Activated CD8-positive, alpha-beta memory T cell treated with anti-CD3 and anti-CD28 coated beads, Interleukin-2, amount 50 U/mL, for 24 hours (primary cell): Measurements from ENCODE around the gene PHLDB1.

Experiments used
- DNase-seq: peaks from one replicate; pipeline ENCODE4 v3.0.0-alpha.2; 2020; ENCODE audit errors: extremely low read depth

The PHLDB1 gene

GRCh38 chr11:118622376-118623268, 15.2 kb downstream of the PHLDB1 start:
- no peak for DNase-seq

GRCh38 chr11:118623269-118623655, 15.8 kb downstream of the PHLDB1 start:
- DNase-seq = no peak

- DNase-seq = no peak
These were observed 17.7 kb downstream of the PHLDB1 start for GRCh38 chr11:118625036-118625690.

- DNase-seq = no peak
These were observed 18.6 kb downstream of the PHLDB1 start for GRCh38 chr11:118625976-118626375.

GRCh38 chr11:118627566-118627965, 20.2 kb downstream of the PHLDB1 start:
- DNase-seq = no peak

DNA sequence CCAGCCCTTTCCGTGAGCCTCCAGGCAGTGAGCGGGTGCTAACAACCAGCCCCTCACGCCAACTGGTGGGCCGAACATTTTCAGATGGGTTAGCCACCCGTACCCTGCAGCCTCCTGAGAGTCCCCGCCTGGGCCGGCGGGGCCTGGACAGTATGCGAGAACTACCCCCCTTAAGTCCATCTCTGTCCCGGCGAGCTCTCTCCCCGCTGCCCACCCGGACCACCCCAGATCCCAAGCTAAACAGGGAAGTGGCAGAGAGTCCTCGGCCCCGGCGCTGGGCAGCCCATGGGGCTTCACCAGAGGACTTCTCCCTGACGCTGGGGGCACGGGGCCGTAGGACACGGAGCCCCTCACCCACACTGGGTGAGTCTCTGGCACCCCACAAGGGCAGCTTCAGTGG, 20.6 kb downstream of the PHLDB1 start:
- no peak for DNase-seq

- DNase-seq = no peak
These were observed 21.0 kb downstream of the PHLDB1 start for GRCh38 chr11:118628432-118628831.

DNA sequence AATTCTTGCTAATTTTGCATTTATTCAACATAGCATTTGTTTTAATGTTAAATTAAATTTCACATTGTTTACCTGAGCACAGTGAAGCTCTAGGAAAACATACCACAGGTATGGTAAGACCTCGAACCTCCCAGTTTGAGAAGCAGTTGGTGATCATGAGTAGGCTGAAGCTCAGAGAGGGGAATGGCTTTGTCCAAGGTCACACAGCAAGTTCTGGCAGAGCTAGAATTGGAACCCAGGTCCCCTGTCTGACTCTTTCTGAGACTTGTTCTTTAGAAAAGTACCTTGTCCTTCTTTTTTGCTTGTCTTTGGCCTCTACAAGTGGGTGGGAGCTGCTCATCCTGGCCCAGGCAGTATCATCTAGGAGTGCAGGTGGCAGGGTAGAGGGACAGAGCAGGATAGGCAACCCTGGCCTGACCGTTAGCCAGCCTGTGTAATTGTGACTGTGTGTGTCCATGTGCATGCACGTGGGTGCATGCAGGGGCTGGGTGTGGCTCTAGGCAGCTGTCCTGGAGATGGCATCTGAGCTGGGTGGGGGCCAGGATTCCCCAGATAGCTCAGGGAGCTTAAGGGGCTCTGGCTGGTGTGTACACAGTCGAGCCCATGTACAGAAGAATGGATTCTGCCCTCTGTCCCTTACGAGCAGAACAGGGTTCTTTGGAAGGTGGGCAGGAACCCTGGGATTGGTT, 21.6 kb downstream of the PHLDB1 start:
- no peak for DNase-seq

DNA sequence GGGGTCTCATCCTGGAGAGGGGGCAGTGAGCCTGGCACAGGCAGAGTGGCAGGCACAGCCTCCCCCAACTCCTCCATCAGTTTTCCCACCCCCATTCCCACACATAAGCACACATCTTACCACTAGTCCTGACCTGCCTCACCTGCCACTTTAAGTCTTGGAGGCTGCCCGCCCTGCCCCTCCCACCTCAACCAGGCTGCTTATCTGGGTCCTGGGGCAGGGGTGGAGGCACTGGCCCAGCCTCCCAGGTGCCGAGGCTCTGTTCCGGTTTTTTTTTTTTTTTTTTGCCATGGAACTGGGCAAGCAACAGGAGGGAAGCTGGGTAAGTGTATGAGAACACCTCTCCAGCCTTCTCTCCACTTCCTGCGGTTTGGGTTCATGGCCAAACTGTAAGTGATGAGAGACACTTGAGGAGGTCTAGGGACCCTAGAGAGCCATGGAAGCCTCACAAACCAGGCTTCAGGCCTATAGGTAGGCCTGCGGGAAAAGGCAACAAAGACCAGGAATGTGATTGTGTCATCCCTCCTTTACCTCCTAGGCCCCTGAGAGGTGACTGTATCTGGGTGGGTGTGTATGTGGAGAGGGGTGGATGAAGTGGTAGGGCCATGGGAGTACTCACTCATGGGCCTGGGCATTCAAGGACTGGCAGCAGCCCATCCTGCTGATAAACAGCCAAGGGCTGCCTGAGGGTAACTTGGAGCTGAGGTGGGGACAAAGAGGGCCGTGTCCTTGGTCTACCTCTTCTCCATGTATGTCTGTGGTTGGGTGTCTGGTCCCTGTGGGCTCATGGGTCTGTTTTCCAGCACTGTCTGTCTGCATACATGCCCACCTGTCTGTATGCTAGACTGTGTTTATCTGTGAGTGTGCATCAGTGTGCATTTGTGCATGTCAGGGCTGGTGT, 22.6 kb downstream of the PHLDB1 start:
- no peak for DNase-seq

DNA sequence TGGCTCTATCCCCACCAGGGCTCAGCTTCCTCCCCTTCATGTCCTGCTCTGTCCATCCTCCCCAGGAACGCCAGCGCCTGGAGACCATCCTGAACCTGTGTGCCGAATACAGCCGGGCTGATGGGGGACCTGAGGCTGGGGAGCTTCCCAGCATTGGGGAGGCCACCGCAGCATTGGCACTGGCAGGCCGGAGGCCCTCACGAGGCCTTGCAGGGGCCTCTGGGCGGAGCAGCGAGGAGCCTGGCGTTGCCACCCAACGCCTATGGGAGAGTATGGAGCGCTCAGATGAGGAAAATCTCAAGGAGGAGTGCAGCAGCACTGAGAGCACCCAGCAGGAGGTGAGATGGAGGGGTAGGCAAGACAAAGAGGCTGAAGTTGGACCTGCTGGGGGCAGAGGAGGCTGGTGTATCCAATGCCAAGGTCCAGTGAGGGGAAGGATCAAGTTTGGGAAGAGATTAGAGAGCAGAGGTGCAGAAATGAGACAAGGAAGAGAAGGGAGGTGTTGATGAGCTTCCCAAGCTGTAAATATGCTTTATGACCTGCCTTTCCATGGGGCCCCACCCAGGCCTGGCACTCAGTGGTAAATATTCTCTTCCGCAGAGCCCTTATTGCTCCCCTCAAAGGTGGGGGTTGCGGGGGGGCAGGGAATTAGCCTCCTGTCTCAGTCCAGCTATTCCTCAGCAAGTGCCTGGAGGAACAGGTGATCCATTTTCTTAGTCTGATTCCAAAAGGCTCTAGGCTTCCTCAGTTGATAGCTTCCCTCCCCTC, 23.9 kb downstream of the PHLDB1 start:
- DNase-seq = no peak

- no peak for DNase-seq
These were observed 25.3 kb downstream of the PHLDB1 start for GRCh38 chr11:118632577-118633318.

GRCh38 chr11:118633319-118633690, 25.9 kb downstream of the PHLDB1 start:
- no peak for DNase-seq

DNA sequence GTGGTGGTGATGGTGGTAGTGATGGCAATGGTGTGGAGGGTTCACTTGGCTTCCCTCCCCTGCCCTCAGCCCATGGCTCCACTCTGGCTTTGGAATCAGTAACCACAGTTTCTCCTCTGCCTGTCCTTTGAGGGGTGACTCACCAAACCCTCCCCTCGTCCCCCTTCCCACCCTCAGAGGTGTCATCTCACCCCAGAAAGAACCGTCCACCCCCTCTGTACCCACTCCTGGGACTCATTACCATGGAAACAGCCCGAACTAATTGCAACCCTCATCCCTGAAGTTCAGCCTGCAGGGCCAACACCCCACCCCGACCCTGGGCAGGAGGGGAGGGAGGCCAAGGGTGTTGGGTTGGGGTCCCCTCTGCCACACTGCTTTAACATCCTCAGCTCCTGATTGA, 26.6 kb downstream of the PHLDB1 start:
- no peak for DNase-seq

DNA sequence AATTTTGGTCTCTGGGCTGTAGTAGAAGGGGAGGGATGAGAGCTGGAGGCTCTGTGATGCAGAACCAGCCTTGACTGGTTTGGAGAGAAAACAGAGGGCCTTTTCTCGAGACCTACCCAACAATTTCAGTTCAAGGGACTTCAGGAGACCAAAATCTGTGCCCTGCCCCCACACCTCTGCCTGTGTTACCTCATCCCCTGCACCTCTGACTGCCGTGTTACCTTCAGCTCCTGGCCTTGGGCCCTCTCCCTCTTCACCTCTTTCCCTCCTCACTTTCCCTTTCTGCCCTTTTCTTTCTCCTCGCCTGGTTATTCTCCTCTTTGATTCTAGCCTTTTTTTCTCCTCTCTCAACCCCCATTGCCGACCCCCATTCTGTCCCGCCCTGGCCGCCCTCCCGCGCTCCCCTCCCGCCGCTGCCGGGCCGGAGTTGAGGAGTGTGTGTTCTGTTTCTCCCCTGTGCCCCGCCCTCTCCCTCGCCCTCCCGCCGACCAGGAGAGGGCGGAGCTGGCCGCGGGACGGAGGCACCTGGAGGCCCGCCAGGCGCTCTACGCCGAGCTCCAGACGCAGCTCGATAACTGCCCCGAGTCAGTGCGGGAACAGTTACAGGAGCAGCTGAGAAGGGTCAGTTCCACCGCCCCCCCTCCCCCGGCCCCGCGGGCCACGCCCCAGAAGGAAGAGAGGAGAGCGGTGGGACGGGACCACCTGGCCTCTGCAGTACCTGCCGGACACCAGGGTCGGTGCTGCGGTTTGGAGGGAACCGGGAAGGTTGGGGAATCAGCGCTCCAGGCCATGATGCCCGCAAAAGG, 27.2 kb downstream of the PHLDB1 start:
- no peak for DNase-seq

GRCh38 chr11:118635237-118635591, 27.8 kb downstream of the PHLDB1 start:
- no peak for DNase-seq

DNA sequence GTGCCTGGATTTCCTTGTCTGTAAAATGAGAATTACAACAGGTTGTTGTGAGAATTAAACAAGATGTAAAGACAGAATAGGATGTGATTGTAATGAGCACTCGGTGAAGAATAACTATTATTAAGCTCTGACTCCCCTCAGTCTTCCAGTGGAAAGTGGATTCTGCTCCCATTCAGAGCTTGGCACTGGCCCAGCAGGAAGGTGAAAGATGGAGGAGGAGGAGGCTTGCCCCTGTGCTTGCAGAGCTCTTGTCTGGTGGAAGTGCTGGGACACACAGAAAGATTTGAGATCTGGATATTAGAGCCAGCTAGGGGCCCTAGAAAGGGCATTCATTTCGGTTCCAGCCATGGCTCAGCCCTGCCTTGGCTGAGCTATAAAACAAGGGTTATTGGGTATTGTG, 28.2 kb downstream of the PHLDB1 start:
- no peak for DNase-seq

- DNase-seq = no peak
These were observed 29.3 kb downstream of the PHLDB1 start for GRCh38 chr11:118636569-118637290.

- no peak for DNase-seq
These were observed 31.3 kb downstream of the PHLDB1 start for GRCh38 chr11:118638726-118639125.

DNA sequence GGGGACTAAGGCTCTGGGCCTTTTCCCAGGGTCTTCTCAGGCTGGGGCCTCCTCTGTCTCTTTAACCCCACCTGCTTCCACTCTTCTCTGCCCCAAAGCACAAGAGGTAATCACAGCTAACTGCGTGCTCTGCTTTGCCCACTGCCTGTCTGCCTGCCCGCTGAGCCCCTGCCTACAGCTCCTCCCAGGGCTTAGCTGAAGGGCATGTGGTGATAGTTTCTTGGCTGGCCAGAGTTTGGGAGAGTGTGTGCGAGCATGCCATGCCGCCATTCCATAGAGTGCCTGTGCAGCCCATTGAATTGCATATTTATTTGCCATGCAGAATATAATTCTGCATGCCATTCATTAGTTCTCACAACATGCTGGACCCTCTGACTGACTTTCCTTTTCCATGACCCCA, 32.5 kb downstream of the PHLDB1 start:
- DNase-seq = no peak
